Cardiac fibroblast (primary cell): Measurements from ENCODE around the gene TBC1D32.

Experiments used
- DNase-seq, 2 donors: peaks; one replicate each; pipeline versions ENCODE4 v3.0.0 to v3.0.0-alpha.2; 2010; ENCODE audit warnings: low read depth in 2 of 2
- H3K4me3 ChIP-seq, 2 donors: replicated peaks in 1 of 2; 1 replicate in 1 of 2; 2 replicates in 1 of 2; pipeline ENCODE4 v1.5.1; 2011; ENCODE audit warnings: low read depth in 2 of 2, low read length in 2 of 2, mild to moderate bottlenecking in 2 of 2, moderate library complexity in 1 of 2
- CTCF ChIP-seq: IDR thresholded peaks from one replicate; pipeline ENCODE4 v1.5.1; 2011; ENCODE audit warnings: low read depth, mild to moderate bottlenecking, low read length, inconsistent platforms

TBC1D32 gene

GRCh38 chr6:121260651-121261102 is 73.6 kb downstream of the TBC1D32 start:
- no peak for TF ChIP-seq CTCF
- peak; percentile 90 to 92 for DNase-seq
- H3K4me3 ChIP-seq: no peak overlapping the region

GRCh38 chr6:121247386-121247785 is 86.9 kb downstream of the TBC1D32 start:
- TF ChIP-seq CTCF: no peak
- H3K4me3 ChIP-seq: no peak overlapping the region
- peak; percentile 17 to 31 for DNase-seq

- TF ChIP-seq CTCF: no peak
- no peak for DNase-seq
- H3K4me3 ChIP-seq: no peak overlapping the region
These were observed 91.9 kb downstream of the TBC1D32 start for GRCh38 chr6:121242386-121242785.

DNA sequence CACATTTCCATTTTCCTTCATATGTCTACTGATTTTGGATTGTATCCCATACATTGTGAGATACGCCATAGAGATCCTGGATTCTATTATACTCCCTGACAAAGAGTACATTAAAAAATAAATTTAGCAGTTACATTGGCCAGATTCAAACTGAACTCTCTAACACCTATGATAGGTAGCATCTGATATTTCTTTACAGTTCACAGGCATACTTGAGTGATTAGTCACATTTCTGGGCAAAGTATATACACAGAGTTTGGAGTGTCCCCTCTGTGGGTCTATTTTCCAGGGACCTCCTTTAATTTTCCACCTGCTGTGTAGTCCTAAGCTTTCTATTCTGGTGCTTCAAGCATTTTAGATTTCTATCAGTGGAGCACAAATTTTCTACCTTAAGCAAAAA is 96.4 kb downstream of the TBC1D32 start:
- DNase-seq: no peak
- TF ChIP-seq CTCF: no peak
- H3K4me3 ChIP-seq: no peak overlapping the region

DNA sequence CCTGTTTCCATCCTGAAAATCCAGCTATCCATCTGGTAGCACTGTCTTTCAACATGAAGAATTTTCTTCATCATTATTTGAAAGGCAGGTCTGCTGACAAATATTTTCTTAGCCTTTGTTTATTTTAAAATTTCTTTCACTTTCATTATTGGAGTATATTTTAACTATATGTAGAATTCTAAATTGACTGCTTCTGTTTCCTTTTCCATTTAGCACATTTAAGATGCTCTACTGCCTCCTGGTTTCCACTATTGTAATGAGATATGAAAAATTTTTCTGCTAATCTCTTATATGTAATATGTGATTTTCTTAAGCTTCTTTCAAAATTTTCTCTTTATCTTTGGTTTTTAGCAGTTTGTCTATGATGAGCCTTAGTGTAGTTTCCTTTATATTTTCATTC is 97.3 kb downstream of the TBC1D32 start:
- no peak for DNase-seq
- TF ChIP-seq CTCF: no peak
- no peak overlapping the region for H3K4me3 ChIP-seq

GRCh38 chr6:121235386-121235785 is 98.9 kb downstream of the TBC1D32 start:
- H3K4me3 ChIP-seq: no peak overlapping the region
- no peak for DNase-seq
- no peak for TF ChIP-seq CTCF

GRCh38 chr6:121223930-121224329 is 110.3 kb downstream of the TBC1D32 start:
- no peak overlapping the region for H3K4me3 ChIP-seq
- no peak for TF ChIP-seq CTCF
- no peak for DNase-seq
